ENCODE data around the gene G0S2. TPM values are rescaled to one million over a fixed set of nuclear protein-coding genes. Genes with fewer than 3 reads are reported as not detected.
A peak's percentile ranks its signal among the peaks of the same experiment; 100 is the strongest.

The G0S2 gene, protein sequence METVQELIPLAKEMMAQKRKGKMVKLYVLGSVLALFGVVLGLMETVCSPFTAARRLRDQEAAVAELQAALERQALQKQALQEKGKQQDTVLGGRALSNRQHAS
- total RNA-seq, result 10 to 100 TPM; 16.1 to 17.1 TPM

DNA sequence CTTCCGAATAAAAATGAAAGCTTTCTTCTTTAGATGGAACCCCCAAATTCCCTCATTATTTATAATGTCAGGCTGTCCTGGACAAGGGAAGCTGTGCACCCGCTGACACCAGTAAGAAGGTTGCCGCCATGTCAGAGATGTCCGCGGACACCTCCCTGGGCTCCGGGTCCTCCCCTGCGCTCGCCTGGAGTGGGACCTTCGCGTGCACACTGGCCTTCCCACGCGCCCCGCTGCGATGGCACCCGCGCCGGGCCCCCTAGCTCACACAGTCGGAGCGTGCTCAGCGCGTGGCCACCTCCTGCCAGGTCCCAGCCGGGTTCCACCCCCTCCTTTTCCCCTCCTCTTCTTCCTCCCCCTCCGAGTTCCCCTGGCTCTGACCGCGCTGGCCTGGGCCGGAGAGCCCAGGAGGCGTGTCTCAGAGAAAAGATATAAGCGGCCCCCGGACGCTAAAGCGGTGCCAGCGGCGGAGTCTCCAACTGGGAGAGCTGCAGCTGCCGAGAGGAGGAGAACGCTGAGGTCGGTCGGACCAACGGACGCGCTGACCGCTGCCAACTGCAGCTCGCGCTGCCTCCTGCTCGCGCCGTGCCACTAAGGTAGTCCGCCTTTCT, at the start of gene G0S2:
G0S2 (plus strand) TSS at position 456 of the 608 bp plus-strand sequence. CDS start 273 bp downstream, outside the sequence.
- ATAC-seq (replicated peaks), result peak; percentile 41
- peaks cover 40% of the 10 kb centered on the region for H3K4me1 Mint-ChIP-seq
- peak within 1 kb of the TSS; percentile 70 for H3K27ac Mint-ChIP-seq
- peak within 1 kb of the TSS; percentile 74 for H3K4me3 Mint-ChIP-seq
- peaks cover 5% of the 10 kb centered on the region for H3K9me3 Mint-ChIP-seq
- H3K36me3 Mint-ChIP-seq (ENCODE audit: low read depth), result no peaks in the 10 kb centered on the region
- H3K27me3 Mint-ChIP-seq, result peaks cover 11% of the 10 kb centered on the region

DNA sequence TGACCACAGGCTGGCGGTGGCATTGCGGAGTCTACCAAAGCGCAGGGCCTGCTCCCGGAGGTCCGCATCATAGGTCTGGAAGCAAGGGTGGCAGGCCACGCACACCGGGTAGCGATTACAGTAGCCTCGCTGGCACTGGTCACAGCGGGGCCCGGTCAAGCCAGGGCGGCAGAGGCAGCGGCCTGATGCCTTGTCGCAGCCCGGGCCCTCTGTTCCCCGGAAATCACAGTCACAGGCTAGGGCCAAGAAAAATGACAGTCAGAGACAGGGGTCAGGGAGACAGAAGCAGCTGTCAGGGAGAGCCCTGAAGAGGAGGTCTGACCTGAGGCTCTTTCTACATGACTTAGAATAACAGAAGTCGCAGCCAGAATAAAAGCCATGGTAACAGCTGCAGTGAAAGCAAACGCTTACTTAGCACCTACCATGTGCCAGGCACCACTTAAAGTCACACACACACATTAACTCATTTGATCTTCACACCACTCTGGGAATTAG, 49.4 kb upstream of the G0S2 start:
- H3K4me1 Mint-ChIP-seq, result peaks cover 5% of the 10 kb centered on the region
- H3K9me3 Mint-ChIP-seq, result no peaks in the 10 kb centered on the region
- H3K27ac Mint-ChIP-seq, result no peak overlapping the region
- ATAC-seq (replicated peaks), result no peak
- no peaks in the 10 kb centered on the region for H3K36me3 Mint-ChIP-seq (ENCODE audit: low read depth)
- H3K27me3 Mint-ChIP-seq, result no peaks in the 10 kb centered on the region
- H3K4me3 Mint-ChIP-seq, result no peak overlapping the region

DNA sequence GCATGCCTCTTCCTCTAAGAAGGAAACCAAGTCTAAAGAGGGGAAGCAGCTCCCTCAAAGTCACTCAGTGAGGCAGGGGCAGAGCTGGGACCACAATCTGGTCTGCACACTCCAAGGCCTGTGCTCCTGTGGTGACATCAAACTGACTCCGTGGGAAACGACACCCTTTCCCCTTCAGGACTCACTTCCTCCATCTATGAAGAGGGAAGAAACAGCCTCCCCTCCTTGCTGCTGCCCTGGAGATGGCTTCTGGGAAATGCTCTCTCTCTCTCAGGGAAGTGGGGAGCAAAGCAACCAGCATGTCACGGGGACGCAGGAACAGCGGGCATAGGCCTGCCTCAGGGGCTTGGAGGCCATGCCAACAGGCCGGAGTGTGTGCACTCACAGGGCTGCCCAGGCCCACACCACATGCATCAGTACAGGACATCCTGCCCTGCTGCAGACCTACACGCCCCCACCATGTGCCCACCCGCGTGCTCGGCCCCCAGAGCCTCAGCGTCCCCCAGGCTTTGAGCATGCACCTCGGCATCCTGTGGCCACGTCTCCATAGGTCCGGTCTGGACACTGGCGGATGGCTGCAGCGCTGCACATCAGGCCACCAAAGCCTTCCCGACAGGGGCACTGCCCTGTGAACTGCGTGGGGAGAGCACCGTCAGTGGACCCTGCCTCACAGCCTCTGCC, 48.7 kb upstream of the G0S2 start:
- Mint-ChIP-seq H3K4me1 (peaks cover 5% of the 10 kb centered on the region), H3K4me3 (no peak overlapping the region), H3K9me3 (no peaks in the 10 kb centered on the region), H3K27me3 (no peaks in the 10 kb centered on the region), H3K27ac (no peak overlapping the region), H3K36me3 (ENCODE audit: low read depth) (no peaks in the 10 kb centered on the region)
- no peak for ATAC-seq (replicated peaks)

DNA sequence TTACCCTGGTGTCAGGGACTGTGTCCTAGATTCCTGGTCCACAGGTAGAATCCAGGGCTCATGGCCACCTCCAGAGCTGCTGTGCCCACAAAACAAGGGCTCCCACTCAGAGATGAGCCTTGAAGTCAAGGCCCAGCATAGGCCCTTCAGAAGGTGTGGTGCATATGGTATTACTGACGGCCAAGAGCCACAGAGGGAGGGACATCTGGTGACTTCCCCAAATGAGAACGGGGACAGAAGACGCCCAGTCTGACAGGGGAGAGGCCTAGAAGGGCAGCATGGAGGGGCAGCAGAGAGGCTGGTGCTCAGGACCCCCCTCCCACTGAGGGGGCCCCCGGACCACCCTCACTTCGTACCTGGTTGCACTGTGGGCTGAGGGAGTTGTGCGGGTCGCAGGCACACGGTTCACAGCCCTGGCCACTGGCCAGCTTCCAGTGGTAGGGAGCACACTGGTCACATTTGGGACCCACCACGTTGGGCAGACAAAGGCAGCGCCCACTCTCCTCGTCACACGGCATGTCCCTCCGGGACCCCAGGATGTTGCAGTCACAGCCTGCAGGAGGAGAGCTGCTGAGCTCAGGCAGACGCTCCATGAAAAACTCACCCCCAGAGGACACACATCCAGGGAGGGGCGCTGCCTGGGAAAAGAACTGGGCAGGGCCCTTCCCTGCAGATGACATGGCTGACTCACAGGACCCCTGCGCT, 48.0 kb upstream of the G0S2 start:
- no peaks in the 10 kb centered on the region for H3K27me3 Mint-ChIP-seq

DNA sequence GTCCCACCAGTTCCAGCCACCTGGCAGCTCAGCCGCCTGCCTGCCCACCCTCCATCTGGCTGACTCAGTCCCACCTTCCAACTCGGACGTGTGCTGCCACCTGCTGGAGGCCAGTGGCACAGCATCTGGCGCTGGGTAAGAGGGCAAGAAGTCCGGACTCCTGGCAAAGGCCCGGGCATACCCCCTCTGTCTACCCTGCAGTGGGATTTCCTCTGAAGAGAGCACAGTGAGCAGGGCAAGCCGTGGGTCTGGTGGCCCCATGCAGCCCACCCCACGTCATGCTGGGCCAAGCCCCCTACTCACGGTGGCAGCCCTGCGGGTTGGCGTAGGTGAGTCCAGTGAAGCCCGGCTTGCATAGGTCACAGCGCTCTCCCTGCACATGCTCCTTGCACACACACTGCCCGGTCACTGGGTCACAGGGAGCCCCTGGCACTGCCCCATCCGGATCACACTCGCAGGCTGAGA, 47.4 kb upstream of the G0S2 start:
- peak; percentile 81 for ATAC-seq (replicated peaks)
- H3K27me3 Mint-ChIP-seq, result no peaks in the 10 kb centered on the region
- H3K36me3 Mint-ChIP-seq (ENCODE audit: low read depth), result no peaks in the 10 kb centered on the region
- peaks cover 5% of the 10 kb centered on the region for H3K4me1 Mint-ChIP-seq
- H3K9me3 Mint-ChIP-seq, result no peaks in the 10 kb centered on the region
- no peak overlapping the region for H3K4me3 Mint-ChIP-seq
- peak overlapping the region; percentile 21 for H3K27ac Mint-ChIP-seq

More for the DNA sequence above, 48.0 kb upstream of the G0S2 start:
- H3K27ac Mint-ChIP-seq, result peak overlapping the region; percentile 21
- no peaks in the 10 kb centered on the region for H3K36me3 Mint-ChIP-seq (ENCODE audit: low read depth)
- ATAC-seq (replicated peaks), result peak; percentile 3
- no peaks in the 10 kb centered on the region for H3K9me3 Mint-ChIP-seq
- H3K4me3 Mint-ChIP-seq, result no peak overlapping the region
- H3K4me1 Mint-ChIP-seq, result peaks cover 5% of the 10 kb centered on the region

DNA sequence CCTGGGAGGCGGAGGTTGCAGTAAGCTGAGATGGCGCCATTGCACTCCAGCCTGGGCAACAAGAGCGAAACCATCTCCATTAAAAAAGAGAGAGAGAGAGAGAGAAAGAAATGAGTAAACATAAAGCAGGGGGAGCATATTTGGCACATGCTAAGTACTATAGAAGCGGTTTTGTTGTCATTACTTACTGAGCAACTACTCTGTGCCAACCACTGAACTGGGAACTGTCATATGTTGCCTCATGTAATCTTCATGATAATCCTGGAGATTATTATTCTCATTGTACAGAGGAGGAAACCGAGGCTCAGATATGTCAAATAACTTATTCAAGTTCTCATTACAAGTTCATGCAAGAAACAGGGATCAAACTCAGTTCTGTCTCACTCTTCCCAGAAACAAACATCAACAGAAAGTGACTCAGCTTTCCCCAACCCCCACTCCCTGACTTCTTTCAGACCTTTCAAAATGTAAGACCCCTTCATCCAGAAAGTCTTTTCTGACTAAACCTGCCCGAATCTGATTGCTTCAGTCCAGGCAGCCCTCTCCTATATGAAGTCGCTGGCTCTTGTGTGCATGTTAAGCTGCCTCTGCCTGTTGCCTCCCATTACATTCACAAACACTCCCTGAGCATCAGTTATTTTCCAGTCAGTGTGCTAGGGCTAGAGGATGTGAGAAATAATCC, 46.5 kb upstream of the G0S2 start:
- peak; percentile 45 for ATAC-seq (replicated peaks)
- no peaks in the 10 kb centered on the region for H3K36me3 Mint-ChIP-seq (ENCODE audit: low read depth)
- H3K4me3 Mint-ChIP-seq, result peak overlapping the region; percentile 10
- H3K4me1 Mint-ChIP-seq, result peaks cover 5% of the 10 kb centered on the region
- H3K27me3 Mint-ChIP-seq, result no peaks in the 10 kb centered on the region
- peak overlapping the region; percentile 52 for H3K27ac Mint-ChIP-seq
- H3K9me3 Mint-ChIP-seq, result no peaks in the 10 kb centered on the region

DNA sequence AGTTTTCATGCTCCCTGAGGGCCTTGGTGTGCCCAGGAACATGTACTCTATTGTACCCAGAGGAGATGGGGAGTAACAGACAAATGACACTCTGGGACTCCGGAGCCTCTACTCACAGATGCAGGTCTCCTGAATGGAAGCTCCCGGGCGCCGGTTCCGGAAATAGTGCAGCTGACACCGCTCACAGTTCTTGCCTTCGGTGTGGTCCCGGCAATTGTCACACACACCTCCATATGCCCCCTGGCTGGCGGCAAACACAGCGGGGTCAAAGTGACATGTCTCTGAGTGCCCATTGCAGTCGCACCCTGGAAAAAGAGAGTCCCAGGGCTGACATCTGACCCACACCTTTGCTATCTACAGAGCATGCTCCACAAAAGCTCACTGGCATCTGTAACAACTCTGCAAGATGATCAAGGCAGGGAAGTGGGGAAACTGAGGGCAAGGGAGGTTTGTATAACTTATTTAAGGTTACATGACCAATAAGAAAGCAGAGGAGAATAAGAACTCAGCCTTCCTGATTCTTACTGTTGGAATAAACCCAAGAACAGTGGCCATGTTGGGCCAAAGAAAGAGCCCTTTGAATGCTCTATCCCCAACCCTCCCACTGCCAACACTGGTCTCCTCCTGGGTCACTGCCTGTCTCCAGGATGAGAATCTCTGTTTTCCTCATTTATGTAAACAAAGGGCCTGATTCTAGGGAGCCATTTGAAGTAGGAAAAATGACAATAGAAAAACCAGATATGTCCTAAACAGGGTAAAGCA, 45.4 kb upstream of the G0S2 start:
- Mint-ChIP-seq H3K4me1 (peaks cover 5% of the 10 kb centered on the region), H3K27ac (peak overlapping the region; percentile 31), H3K4me3 (no peak overlapping the region), H3K27me3 (no peaks in the 10 kb centered on the region), H3K9me3 (no peaks in the 10 kb centered on the region), H3K36me3 (ENCODE audit: low read depth) (no peaks in the 10 kb centered on the region)
- no peak for ATAC-seq (replicated peaks)

DNA sequence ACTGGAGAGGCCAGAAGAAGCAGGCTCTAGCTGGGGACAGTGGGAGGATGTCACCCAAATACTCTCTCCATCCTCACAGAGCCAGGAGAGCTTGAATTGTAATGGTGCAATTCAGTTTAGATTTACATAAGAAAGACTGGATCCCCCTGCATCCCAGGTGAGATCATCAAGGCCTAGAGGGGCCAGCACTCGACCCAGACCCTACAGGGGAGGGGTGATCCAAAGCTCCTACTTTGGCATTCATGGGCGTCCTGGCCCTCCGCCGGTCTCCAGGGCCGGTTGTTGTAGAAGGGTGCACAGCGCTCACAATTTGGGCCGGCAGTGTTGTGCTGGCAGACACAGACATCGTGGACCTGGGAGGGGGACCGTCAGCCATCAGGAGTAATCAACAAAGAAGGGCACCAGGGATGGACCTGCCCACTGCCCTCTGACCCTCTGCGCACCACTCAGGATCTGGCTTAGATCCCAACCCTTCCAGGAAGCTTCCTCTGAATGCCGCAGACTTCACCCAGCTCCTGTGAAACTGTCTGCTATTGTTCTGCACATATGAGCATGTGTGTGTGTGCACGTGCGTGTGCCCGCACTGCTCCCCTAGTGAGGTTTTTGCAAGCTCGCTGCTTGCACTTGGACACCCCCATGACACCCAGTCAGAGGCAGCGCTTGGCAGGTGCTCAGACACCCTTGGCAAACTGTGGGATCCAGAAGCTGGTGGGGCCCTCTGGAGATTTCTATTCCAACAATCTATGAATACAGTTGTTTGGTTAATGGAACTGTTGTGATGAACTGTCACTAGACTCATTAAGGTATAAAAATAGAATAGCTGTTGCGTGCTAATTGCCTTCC, 44.6 kb upstream of the G0S2 start:
- no peaks in the 10 kb centered on the region for H3K27me3 Mint-ChIP-seq
- H3K36me3 Mint-ChIP-seq (ENCODE audit: low read depth), result no peaks in the 10 kb centered on the region
- H3K4me3 Mint-ChIP-seq, result no peak overlapping the region
- H3K4me1 Mint-ChIP-seq, result peaks cover 5% of the 10 kb centered on the region
- no peaks in the 10 kb centered on the region for H3K9me3 Mint-ChIP-seq
- no peak for ATAC-seq (replicated peaks)
- no peak overlapping the region for H3K27ac Mint-ChIP-seq

DNA sequence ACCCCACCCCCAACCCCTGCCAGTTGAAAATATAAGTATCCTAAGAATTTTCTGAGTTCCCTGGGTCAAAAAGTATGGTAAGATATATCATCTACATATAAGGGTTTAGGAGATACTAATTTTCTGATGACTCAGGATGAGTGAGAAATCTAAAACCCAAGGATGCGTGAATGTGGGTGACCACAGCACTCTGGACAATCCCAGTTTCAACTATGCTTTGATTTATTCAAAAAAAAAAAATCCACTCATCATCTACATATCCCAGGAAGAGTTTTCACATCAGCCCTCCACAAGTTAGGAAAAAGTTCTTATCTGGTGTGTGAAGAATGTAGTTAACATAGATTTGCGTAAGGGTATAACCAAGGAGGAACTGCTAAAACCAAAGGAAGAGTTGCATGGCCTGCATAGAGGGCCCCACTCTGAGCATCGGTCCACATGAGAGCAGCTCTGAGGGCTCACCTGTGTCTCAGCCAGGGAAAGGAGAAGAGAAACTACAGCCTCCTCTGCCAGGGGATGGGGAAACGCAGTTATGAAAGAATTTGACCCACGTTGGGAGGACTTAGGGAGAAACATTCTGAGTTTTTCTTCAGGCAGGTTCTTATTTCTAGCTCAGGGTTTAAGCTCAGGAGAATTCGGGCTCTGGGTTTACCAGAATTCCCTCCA, 41.7 kb upstream of the G0S2 start:
- Mint-ChIP-seq H3K27me3 (no peaks in the 10 kb centered on the region), H3K27ac (no peak overlapping the region), H3K9me3 (no peaks in the 10 kb centered on the region), H3K36me3 (ENCODE audit: low read depth) (no peaks in the 10 kb centered on the region), H3K4me3 (no peak overlapping the region), H3K4me1 (peaks cover 9% of the 10 kb centered on the region)
- ATAC-seq (replicated peaks), result no peak

DNA sequence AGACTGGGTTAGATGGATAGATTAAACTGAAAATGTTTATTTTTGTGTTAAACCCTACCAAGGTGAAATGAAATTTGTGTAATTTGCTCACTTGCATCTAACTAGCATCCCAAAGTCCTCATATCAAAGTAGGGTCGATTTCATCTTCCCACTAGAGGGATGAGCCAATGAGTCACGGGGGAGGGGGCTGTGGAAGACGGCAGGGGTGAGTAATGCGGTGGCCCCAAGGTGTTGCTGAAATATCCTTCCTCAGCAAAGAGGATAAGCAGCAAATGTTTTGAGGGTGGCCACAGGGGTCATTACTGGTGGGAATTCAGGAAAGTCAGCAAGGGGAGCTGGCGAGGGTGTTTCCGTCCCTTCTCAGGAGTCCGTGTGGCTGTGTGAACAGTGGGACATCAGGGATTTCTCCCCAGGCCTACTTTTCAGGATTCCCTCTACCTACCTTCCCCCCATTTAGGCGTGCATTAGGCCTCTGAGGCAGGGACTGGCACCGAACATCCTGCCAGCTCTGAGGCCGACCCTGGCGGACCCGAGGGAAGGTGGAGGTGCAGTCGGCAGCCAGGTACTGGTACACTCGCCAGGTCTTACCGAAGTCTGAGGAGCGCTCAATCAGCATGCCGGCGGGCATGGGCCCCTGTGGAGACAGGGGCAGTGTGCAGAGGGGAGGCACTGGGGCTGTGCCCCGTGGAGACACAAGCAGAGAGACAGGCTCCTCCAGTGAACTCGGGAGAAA, 41.0 kb upstream of the G0S2 start:
- Mint-ChIP-seq H3K36me3 (ENCODE audit: low read depth) (no peaks in the 10 kb centered on the region), H3K27me3 (no peaks in the 10 kb centered on the region), H3K27ac (peak overlapping the region; percentile 71), H3K4me1 (peaks cover 7% of the 10 kb centered on the region), H3K4me3 (no peak overlapping the region), H3K9me3 (no peaks in the 10 kb centered on the region)
- ATAC-seq (replicated peaks), result no peak

DNA sequence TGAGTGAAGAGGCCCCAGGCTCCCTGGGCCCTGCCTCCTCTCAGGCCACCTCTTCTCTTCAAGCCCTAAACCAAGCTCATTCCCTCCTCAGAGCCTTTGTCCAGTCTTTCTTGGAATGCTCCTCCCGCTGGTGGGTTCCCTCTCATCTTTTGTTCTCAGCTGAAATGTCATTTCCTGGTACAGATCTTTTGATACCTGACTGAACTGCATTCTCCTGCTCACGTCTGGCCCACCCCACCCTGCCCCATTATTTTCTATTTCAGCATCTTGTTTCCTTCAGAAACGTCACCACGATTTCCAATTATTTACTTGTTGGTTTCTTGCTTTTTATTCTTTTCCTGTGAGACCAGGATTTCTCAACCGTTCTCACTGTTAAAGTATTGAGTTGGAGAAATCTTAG, 39.4 kb upstream of the G0S2 start:
- no peak for ATAC-seq (replicated peaks)
- Mint-ChIP-seq H3K36me3 (ENCODE audit: low read depth) (no peaks in the 10 kb centered on the region), H3K4me3 (no peak overlapping the region), H3K4me1 (peaks cover 4% of the 10 kb centered on the region), H3K27ac (peak overlapping the region; percentile 23), H3K9me3 (no peaks in the 10 kb centered on the region), H3K27me3 (no peaks in the 10 kb centered on the region)

DNA sequence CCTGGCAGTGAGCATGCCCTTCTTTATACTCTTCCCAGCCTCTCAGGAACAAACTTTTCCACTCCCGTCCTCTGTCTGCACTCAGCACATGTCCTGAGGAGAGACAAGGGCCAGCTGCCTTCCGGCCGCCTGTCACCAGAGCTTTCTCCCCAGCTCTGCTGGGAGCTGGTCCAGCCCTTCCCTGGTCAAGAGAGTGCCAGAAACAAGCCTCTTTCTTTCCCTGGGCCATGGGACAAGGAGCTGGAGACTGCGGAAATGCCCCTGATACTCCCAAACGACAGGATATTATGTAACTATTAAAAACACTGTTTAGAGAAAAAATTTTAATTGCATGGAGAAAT, 33.4 kb upstream of the G0S2 start:
- Mint-ChIP-seq H3K27me3 (no peaks in the 10 kb centered on the region), H3K4me3 (no peak overlapping the region), H3K36me3 (ENCODE audit: low read depth) (no peaks in the 10 kb centered on the region), H3K27ac (no peak overlapping the region), H3K9me3 (no peaks in the 10 kb centered on the region), H3K4me1 (peaks cover under 1% of the 10 kb centered on the region)
- ATAC-seq (replicated peaks), result no peak
